Kidney (tissue), 14 donors: ENCODE data around the gene CTNND2. TPM values are rescaled to one million over a fixed set of nuclear protein-coding genes. Genes with fewer than 3 reads are reported as not detected.

Experiments used
- DNase-seq, 5 donors: peaks; one replicate each; pipeline ENCODE4 v3.0.0-alpha.2; 2013 to 2020
- FAIRE-seq: peaks from 2 replicates; lab custom pipeline; 2012; peaks lifted over from hg19 to GRCh38; lab: Jason Lieb, UNC
- H3K27ac ChIP-seq, 2 donors: one replicate each; pipeline ENCODE4 v1.7.0; 2013; ENCODE audit warnings: low read depth in 2 of 2, low read length in 2 of 2, inconsistent platforms in 1 of 2
- H3K27me3 ChIP-seq: one replicate; pipeline ENCODE4 v1.7.1; 2013; ENCODE audit warnings: low read length, inconsistent platforms; ENCODE audit not compliant: control insufficient read depth, insufficient read depth
- H3K36me3 ChIP-seq, 3 donors: one replicate each; pipeline versions ENCODE4 v1.7.0 to v1.7.1; 2013; ENCODE audit warnings: low read length in 3 of 3, control low read depth in 1 of 3, inconsistent platforms in 1 of 3; ENCODE audit not compliant: insufficient read depth in 3 of 3, control insufficient read depth in 2 of 3
- H3K4me1 ChIP-seq, 3 donors: one replicate each; pipeline versions ENCODE4 v1.7.0 to v1.7.1; 2013; ENCODE audit warnings: low read length in 3 of 3, inconsistent platforms in 1 of 3, low read depth in 1 of 3; ENCODE audit not compliant: control insufficient read depth in 2 of 3, insufficient read depth in 2 of 3
- H3K4me3 ChIP-seq, 3 donors: one replicate each; pipeline versions ENCODE4 v1.7.0 to v1.8.1; 2013; ENCODE audit warnings: low read length in 3 of 3, control low read depth in 1 of 3, inconsistent platforms in 1 of 3
- H3K9ac ChIP-seq, 3 donors: one replicate each; pipeline versions ENCODE4 v1.7.0 to v1.7.1; 2013; ENCODE audit warnings: low read length in 3 of 3, control low read depth in 1 of 3, inconsistent platforms in 1 of 3
- H3K9me3 ChIP-seq, 3 donors: one replicate each; pipeline versions ENCODE4 v1.7.0 to v1.7.1; 2013; ENCODE audit warnings: low read length in 3 of 3, control low read depth in 1 of 3, inconsistent platforms in 1 of 3; ENCODE audit not compliant: control insufficient read depth in 2 of 3, insufficient read depth in 1 of 3
- intact Hi-C: fragments of 100-400 bp; cut with DNase I; formaldehyde crosslinking; loops from one replicate; pipeline ENCODE4 v1.11.1; 2022
- polyA plus RNA-seq: library from polyadenylated mRNA; stranded (reverse); fragments of 350-450 nt; fragmentation: Illumina TruSeq; extraction: RNeasy Lipid Tissue Mini Kit (QIAGEN cat#74804); gene quantifications from one replicate; pipeline ENCODE4 v1.2.3, GENCODE V29; 2014; ENCODE audit warnings: low read depth, low replicate concordance; ENCODE audit not compliant: insufficient read depth
- total RNA-seq: library from RNA; stranded (reverse); fragmentation: NEBNext Ultra II Directional; extraction: Animal tissue kit (Norgen Biotek cat#: 25700); gene quantifications from one replicate; pipeline ENCODE4 v1.2.1, GENCODE V29; 2021
- TF ChIP-seq, protein P1 (sequence below): IDR thresholded peaks from 3 replicates; pipeline ENCODE4 v1.5.1; 2012; ENCODE audit warnings: mild to moderate bottlenecking, moderate library complexity, borderline replicate concordance; ENCODE audit not compliant: insufficient read depth; ENCODE audit errors: extremely low read depth
- donor health status: control.
- donor health status: control.
- donor health status: control.
- donor health status: control.
- donor health status: control.
- donor health status: DM: yes; HTN: yes; CAD: no.
- donor health status: Normal renal cell carcinoma (clear cell type).

Gene CTNND2
- total and polyA plus RNA-seq, 2 donors from 2014 or later = 0.15 to 0.79 TPM

DNA sequence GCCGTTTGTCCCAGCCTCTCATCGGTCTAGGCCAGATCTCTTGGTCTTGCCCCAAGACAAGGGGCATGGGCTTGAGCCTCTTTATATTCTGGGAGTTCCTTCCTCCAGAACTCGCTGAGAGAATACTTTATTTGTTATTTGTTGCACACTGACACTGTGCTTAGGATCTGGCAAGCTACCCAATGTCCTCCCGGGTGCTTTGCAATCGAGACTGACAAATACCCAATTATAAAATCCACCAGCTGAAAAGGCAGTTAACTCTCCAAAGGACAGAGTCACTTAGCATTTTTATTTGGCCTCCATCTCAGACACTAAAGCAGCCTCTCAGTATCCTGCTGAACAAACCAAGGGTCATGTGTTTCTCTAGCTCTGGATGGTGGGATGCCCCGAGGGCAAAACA is 643.0 kb downstream of the CTNND2 start:
- H3K27ac ChIP-seq = no peak overlapping the region
- no peaks in the 10 kb centered on the region for H3K9me3 ChIP-seq
- no peaks in the 10 kb centered on the region for H3K27me3 ChIP-seq
- FAIRE-seq = no peak
- DNase-seq = no peak
- H3K9ac ChIP-seq = no peak overlapping the region
- TF ChIP-seq, protein P1, sequence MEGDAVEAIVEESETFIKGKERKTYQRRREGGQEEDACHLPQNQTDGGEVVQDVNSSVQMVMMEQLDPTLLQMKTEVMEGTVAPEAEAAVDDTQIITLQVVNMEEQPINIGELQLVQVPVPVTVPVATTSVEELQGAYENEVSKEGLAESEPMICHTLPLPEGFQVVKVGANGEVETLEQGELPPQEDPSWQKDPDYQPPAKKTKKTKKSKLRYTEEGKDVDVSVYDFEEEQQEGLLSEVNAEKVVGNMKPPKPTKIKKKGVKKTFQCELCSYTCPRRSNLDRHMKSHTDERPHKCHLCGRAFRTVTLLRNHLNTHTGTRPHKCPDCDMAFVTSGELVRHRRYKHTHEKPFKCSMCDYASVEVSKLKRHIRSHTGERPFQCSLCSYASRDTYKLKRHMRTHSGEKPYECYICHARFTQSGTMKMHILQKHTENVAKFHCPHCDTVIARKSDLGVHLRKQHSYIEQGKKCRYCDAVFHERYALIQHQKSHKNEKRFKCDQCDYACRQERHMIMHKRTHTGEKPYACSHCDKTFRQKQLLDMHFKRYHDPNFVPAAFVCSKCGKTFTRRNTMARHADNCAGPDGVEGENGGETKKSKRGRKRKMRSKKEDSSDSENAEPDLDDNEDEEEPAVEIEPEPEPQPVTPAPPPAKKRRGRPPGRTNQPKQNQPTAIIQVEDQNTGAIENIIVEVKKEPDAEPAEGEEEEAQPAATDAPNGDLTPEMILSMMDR = no peak
- H3K4me3 ChIP-seq = no peak overlapping the region
- no peaks in the 10 kb centered on the region for H3K4me1 ChIP-seq
- intact Hi-C loops = loop anchor here (10.0 kb wide), 1 partner anchor 224 kb away; no protein-coding TSS in a partner anchor
- no peaks in the 10 kb centered on the region for H3K36me3 ChIP-seq

DNA sequence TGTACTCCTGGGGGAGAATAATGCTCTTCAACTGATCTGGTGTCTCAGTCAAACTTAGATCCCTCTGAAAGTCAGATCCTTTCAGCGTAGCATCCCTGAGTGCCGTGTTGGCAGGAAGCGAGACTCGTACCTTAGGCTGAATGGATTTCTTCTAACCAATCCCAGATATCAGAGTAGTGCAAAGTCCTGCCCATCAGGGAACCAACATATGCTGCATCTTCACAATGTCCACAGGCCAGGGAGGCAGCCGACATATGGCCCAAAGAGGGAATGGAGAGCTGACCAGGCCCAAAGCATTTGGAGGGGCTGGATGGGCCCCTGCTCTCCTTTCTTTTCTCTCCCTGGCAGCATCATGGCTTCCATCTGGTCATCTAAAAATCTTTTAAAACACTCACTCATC is 646.2 kb downstream of the CTNND2 start:
- Histone ChIP-seq H3K36me3 (no peaks in the 10 kb centered on the region), H3K4me1 (no peaks in the 10 kb centered on the region), H3K9me3 (no peaks in the 10 kb centered on the region), H3K4me3 (no peak overlapping the region), H3K27me3 (no peaks in the 10 kb centered on the region), H3K9ac (no peak overlapping the region), H3K27ac (no peak overlapping the region)
- DNase-seq = no peak
- FAIRE-seq = no peak
- TF ChIP-seq, protein P1 = no peak
- intact Hi-C loops = no loop called here

DNA sequence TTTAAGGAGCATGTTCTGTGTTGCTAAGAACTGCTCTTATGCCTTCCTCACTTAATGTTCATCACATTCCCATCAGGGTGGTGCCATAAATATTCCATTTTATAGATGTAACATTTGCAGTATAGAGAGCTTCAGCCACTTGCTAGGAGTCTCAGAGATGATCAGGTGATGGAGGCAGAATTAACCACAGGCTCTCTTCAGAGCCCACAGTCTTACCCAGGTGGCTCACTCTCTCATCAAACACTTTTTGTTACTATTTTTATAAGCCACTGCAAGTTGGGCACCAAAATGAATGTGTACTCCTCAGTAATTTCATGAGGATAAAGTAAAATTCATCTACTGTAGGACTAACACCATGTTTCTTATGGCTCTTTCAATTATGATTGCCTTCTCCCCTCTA is 651.7 kb downstream of the CTNND2 start:
- intact Hi-C loops = no loop called here
- no peak overlapping the region for H3K9ac ChIP-seq
- DNase-seq (no peak), FAIRE-seq (no peak)
- H3K36me3 ChIP-seq = no peaks in the 10 kb centered on the region
- H3K27ac ChIP-seq = no peak overlapping the region
- H3K4me3 ChIP-seq = no peak overlapping the region
- no peaks in the 10 kb centered on the region for H3K9me3 ChIP-seq
- no peaks in the 10 kb centered on the region for H3K27me3 ChIP-seq
- H3K4me1 ChIP-seq = no peaks in the 10 kb centered on the region
- TF ChIP-seq, protein P1 = no peak

DNA sequence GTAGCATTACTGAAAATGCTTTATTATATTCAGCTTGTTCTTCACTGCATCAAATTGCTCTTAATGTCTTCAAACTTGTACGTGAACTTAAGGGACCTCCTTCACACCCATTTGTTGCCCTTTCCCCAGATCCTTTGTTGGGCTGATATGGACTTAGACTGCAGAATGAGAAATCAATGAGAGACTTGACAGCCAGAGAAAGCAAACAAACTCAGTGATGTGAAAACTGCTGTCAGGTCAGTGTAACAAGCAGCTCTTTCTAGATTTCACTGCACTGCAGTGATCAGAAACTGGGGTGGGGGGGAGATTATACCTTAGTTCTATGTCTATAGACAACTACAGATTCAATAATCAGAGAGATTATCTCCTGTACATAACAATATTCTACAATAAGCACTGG is 652.2 kb downstream of the CTNND2 start:
- TF ChIP-seq, protein P1 = no peak
- Histone ChIP-seq H3K9me3 (no peaks in the 10 kb centered on the region), H3K36me3 (no peaks in the 10 kb centered on the region), H3K27ac (no peak overlapping the region), H3K9ac (no peak overlapping the region), H3K4me1 (no peaks in the 10 kb centered on the region), H3K4me3 (no peak overlapping the region), H3K27me3 (no peaks in the 10 kb centered on the region)
- no peak for FAIRE-seq
- DNase-seq = peak in 1 of 5 donors; percentile 20
- intact Hi-C loops = no loop called here
